WTC11 (cell line): ENCODE results near the gene GPATCH3. TPM values are rescaled to one million over a fixed set of nuclear protein-coding genes. Genes with fewer than 3 reads are reported as not detected.

Experiments
- CREM ChIP-seq: sonication (generic); formaldehyde crosslinking; IDR thresholded peaks from 2 replicates; pipeline ENCODE4 v1.8.1; 2022; ENCODE audit warnings: mild to moderate bottlenecking, missing genetic modification reagents, moderate library complexity
- EMX1 ChIP-seq: fragments of 250-450 bp; sonication (Bioruptor Pico); IDR thresholded peaks from 2 replicates; pipeline ENCODE4 v1.8.0; 2021; ENCODE audit warnings: mild to moderate bottlenecking
- FOXK1 ChIP-seq: sonication (generic); formaldehyde crosslinking; IDR thresholded peaks from 2 replicates; pipeline ENCODE4 v1.8.0; 2022; ENCODE audit warnings: mild to moderate bottlenecking, moderate library complexity, missing genetic modification reagents
- FOXP1 ChIP-seq: sonication (generic); formaldehyde crosslinking; IDR thresholded peaks from 2 replicates; pipeline ENCODE4 v1.8.0; 2022; ENCODE audit warnings: missing genetic modification reagents, mild to moderate bottlenecking, moderate library complexity, borderline replicate concordance
- IRF2 ChIP-seq: sonication (generic); formaldehyde crosslinking; IDR thresholded peaks from 2 replicates; pipeline ENCODE4 v1.8.0; 2022; ENCODE audit warnings: low read depth, missing genetic modification reagents, borderline replicate concordance
- JAZF1 ChIP-seq: fragments of 250-450 bp; sonication (Bioruptor Pico); IDR thresholded peaks from 2 replicates; pipeline ENCODE4 v1.9.0; 2021; ENCODE audit warnings: moderate library complexity, mild to moderate bottlenecking, inconsistent platforms
- NFE2L1 ChIP-seq: sonication (generic); formaldehyde crosslinking; IDR thresholded peaks from 2 replicates; pipeline ENCODE4 v1.8.1; 2023; ENCODE audit warnings: missing genetic modification reagents
- NFYB ChIP-seq: sonication (generic); formaldehyde crosslinking; conservative IDR thresholded peaks from 2 replicates; pipeline ENCODE4 v1.8.0; 2022; ENCODE audit warnings: low read depth, missing genetic modification reagents
- NR1H2 ChIP-seq: sonication (generic); formaldehyde crosslinking; IDR thresholded peaks from 2 replicates; pipeline ENCODE4 v1.9.0; 2021; ENCODE audit warnings: mild to moderate bottlenecking, moderate library complexity, missing genetic modification reagents
- PRRX2 ChIP-seq: fragments of 250-450 bp; sonication (Bioruptor Pico); IDR thresholded peaks from 2 replicates; pipeline ENCODE4 v1.8.0; 2021; ENCODE audit warnings: mild to moderate bottlenecking
- SMAD4 ChIP-seq: sonication (generic); formaldehyde crosslinking; IDR thresholded peaks from 2 replicates; pipeline ENCODE4 v1.8.0; 2022; ENCODE audit warnings: mild to moderate bottlenecking, missing genetic modification reagents
- SOX15 ChIP-seq: fragments of 250-450 bp; sonication (Bioruptor Pico); IDR thresholded peaks from 2 replicates; pipeline ENCODE4 v1.9.0; 2021; ENCODE audit warnings: mild to moderate bottlenecking
- ZBTB21 ChIP-seq: sonication (generic); formaldehyde crosslinking; IDR thresholded peaks from 2 replicates; pipeline ENCODE4 v1.8.1; 2023; ENCODE audit warnings: mild to moderate bottlenecking, missing genetic modification reagents, borderline replicate concordance
- ZNF121 ChIP-seq: sonication (generic); formaldehyde crosslinking; IDR thresholded peaks from 2 replicates; pipeline ENCODE4 v1.8.0; 2023; ENCODE audit warnings: missing genetic modification reagents
- ZNF232 ChIP-seq: sonication (generic); formaldehyde crosslinking; IDR thresholded peaks from 2 replicates; pipeline ENCODE4 v1.8.0; 2022; ENCODE audit warnings: mild to moderate bottlenecking, missing genetic modification reagents
- ZNF416 ChIP-seq: fragments of 250-450 bp; sonication (Bioruptor Pico); IDR thresholded peaks from 2 replicates; pipeline ENCODE4 v1.9.0; 2021; ENCODE audit warnings: mild to moderate bottlenecking, inconsistent platforms
- ZNF423 ChIP-seq: fragments of 250-450 bp; sonication (Bioruptor Pico); IDR thresholded peaks from 2 replicates; pipeline ENCODE4 v2.1.2; 2022; ENCODE audit warnings: mild to moderate bottlenecking, moderate library complexity
- ZNF671 ChIP-seq: fragments of 250-450 bp; sonication (Bioruptor Pico); IDR thresholded peaks from 2 replicates; pipeline ENCODE4 v1.8.0; 2021; ENCODE audit warnings: mild to moderate bottlenecking
- total RNA-seq: library from RNA; stranded (reverse); gene quantifications from 3 replicates; pipeline ENCODE4 v1.2.3, GENCODE V29; 2021
- TF ChIP-seq, protein P1 (sequence below): fragments of 250-450 bp; sonication (Bioruptor Pico); IDR thresholded peaks from 2 replicates; pipeline ENCODE4 v1.9.0; 2021; ENCODE audit warnings: mild to moderate bottlenecking, borderline replicate concordance
- TF ChIP-seq, protein P2 (sequence below): fragments of 250-450 bp; sonication (Bioruptor Pico); IDR thresholded peaks from 2 replicates; pipeline ENCODE4 v1.9.0; 2021; ENCODE audit warnings: mild to moderate bottlenecking
- TF ChIP-seq, protein P3 (sequence below): sonication (generic); formaldehyde crosslinking; IDR thresholded peaks from 2 replicates; pipeline ENCODE4 v1.8.0; 2023; ENCODE audit warnings: missing genetic modification reagents
- TF ChIP-seq, protein P4 (sequence below): sonication (generic); formaldehyde crosslinking; conservative IDR thresholded peaks from 2 replicates; pipeline ENCODE4 v1.8.1; 2022; ENCODE audit warnings: mild to moderate bottlenecking, missing genetic modification reagents
- TF ChIP-seq, protein P5 (sequence below): sonication (generic); formaldehyde crosslinking; IDR thresholded peaks from 2 replicates; pipeline ENCODE4 v1.8.0; 2023; ENCODE audit warnings: mild to moderate bottlenecking, missing genetic modification reagents
- TF ChIP-seq, protein P6 (sequence below): sonication (generic); formaldehyde crosslinking; IDR thresholded peaks from 2 replicates; pipeline ENCODE4 v1.8.1; 2023; ENCODE audit warnings: mild to moderate bottlenecking, missing genetic modification reagents, moderate library complexity
- TF ChIP-seq, protein P7 (sequence below): sonication (generic); formaldehyde crosslinking; IDR thresholded peaks from 2 replicates; pipeline ENCODE4 v1.8.0; 2022; ENCODE audit warnings: mild to moderate bottlenecking, missing genetic modification reagents
- TF ChIP-seq, protein P8 (sequence below): sonication (generic); formaldehyde crosslinking; IDR thresholded peaks from 2 replicates; pipeline ENCODE4 v1.8.1; 2023; ENCODE audit warnings: mild to moderate bottlenecking, missing genetic modification reagents, moderate library complexity
- TF ChIP-seq, protein P9 (sequence below): sonication (generic); formaldehyde crosslinking; IDR thresholded peaks from 2 replicates; pipeline ENCODE4 v1.8.1; 2023; ENCODE audit warnings: mild to moderate bottlenecking, moderate library complexity, missing genetic modification reagents

The GPATCH3 gene
- total RNA-seq, 1 experiment from 2014 or later, result 19.2 TPM

DNA sequence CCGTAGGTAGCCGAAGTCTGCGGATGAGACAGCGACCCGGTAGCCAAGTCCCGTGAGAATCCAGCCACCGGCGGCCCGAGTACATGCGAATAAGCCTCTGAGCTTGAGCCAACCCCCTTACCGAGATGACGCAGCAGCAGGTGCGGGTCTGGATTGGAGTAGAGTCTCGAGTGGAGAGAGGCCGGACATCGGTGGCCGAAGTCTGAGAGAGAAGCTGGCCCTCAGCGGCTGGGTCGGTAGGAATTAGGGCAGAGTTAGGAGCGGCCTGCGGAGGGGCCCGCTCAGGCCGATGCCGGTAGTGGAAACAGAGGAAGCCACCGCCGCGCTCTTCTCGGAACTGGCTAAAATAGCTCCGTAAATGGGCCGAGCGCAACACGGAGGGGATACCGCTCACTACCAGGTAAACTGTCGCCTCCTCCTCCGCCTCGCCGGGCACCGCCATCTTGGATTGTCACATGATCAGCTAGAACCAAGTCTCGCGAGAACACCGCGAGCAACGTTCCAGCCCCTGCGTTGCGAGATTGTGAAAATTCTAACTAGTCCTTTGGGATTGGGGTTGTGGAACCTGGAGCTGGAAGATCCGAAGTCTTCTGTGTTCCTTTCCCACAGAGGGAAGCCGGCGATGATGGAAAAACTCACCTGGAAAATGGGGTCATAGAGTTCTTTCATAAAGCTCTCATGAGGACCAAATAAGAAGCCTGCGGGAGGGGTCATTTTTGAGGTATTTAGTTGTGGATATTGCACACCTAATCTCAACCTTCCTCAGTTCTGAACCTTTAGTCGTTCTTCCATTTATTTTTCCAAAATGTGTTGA is at the start of gene GPATCH3 (continued):
- TF ChIP-seq, protein P1, sequence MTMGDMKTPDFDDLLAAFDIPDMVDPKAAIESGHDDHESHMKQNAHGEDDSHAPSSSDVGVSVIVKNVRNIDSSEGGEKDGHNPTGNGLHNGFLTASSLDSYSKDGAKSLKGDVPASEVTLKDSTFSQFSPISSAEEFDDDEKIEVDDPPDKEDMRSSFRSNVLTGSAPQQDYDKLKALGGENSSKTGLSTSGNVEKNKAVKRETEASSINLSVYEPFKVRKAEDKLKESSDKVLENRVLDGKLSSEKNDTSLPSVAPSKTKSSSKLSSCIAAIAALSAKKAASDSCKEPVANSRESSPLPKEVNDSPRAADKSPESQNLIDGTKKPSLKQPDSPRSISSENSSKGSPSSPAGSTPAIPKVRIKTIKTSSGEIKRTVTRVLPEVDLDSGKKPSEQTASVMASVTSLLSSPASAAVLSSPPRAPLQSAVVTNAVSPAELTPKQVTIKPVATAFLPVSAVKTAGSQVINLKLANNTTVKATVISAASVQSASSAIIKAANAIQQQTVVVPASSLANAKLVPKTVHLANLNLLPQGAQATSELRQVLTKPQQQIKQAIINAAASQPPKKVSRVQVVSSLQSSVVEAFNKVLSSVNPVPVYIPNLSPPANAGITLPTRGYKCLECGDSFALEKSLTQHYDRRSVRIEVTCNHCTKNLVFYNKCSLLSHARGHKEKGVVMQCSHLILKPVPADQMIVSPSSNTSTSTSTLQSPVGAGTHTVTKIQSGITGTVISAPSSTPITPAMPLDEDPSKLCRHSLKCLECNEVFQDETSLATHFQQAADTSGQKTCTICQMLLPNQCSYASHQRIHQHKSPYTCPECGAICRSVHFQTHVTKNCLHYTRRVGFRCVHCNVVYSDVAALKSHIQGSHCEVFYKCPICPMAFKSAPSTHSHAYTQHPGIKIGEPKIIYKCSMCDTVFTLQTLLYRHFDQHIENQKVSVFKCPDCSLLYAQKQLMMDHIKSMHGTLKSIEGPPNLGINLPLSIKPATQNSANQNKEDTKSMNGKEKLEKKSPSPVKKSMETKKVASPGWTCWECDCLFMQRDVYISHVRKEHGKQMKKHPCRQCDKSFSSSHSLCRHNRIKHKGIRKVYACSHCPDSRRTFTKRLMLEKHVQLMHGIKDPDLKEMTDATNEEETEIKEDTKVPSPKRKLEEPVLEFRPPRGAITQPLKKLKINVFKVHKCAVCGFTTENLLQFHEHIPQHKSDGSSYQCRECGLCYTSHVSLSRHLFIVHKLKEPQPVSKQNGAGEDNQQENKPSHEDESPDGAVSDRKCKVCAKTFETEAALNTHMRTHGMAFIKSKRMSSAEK, result no peak
- TF ChIP-seq, protein P2, sequence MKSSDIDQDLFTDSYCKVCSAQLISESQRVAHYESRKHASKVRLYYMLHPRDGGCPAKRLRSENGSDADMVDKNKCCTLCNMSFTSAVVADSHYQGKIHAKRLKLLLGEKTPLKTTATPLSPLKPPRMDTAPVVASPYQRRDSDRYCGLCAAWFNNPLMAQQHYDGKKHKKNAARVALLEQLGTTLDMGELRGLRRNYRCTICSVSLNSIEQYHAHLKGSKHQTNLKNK, result no peak
- TF ChIP-seq NFYB (CRISPR knock-in tag), result no peak; the same call in 1 of the 2 replicates
- TF ChIP-seq IRF2, result no peak
- TF ChIP-seq EMX1 (CRISPR knock-in tag), result no peak
- TF ChIP-seq SMAD4 (CRISPR knock-in tag), result no peak
- no peak for TF ChIP-seq ZNF121 (CRISPR knock-in tag)
- no peak for TF ChIP-seq JAZF1 (CRISPR knock-in tag)
- TF ChIP-seq, protein P3, sequence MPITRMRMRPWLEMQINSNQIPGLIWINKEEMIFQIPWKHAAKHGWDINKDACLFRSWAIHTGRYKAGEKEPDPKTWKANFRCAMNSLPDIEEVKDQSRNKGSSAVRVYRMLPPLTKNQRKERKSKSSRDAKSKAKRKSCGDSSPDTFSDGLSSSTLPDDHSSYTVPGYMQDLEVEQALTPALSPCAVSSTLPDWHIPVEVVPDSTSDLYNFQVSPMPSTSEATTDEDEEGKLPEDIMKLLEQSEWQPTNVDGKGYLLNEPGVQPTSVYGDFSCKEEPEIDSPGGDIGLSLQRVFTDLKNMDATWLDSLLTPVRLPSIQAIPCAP (CRISPR knock-in tag), result no peak
- TF ChIP-seq, protein P4, sequence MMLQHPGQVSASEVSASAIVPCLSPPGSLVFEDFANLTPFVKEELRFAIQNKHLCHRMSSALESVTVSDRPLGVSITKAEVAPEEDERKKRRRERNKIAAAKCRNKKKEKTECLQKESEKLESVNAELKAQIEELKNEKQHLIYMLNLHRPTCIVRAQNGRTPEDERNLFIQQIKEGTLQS (CRISPR knock-in tag), result no peak
- no peak for TF ChIP-seq ZBTB21 (CRISPR knock-in tag)
- TF ChIP-seq, protein P5, sequence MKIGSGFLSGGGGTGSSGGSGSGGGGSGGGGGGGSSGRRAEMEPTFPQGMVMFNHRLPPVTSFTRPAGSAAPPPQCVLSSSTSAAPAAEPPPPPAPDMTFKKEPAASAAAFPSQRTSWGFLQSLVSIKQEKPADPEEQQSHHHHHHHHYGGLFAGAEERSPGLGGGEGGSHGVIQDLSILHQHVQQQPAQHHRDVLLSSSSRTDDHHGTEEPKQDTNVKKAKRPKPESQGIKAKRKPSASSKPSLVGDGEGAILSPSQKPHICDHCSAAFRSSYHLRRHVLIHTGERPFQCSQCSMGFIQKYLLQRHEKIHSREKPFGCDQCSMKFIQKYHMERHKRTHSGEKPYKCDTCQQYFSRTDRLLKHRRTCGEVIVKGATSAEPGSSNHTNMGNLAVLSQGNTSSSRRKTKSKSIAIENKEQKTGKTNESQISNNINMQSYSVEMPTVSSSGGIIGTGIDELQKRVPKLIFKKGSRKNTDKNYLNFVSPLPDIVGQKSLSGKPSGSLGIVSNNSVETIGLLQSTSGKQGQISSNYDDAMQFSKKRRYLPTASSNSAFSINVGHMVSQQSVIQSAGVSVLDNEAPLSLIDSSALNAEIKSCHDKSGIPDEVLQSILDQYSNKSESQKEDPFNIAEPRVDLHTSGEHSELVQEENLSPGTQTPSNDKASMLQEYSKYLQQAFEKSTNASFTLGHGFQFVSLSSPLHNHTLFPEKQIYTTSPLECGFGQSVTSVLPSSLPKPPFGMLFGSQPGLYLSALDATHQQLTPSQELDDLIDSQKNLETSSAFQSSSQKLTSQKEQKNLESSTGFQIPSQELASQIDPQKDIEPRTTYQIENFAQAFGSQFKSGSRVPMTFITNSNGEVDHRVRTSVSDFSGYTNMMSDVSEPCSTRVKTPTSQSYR (CRISPR knock-in tag), result no peak
- TF ChIP-seq ZNF232, result peak; percentile 84; the same call in 1 of the 2 replicates
- TF ChIP-seq, protein P6, sequence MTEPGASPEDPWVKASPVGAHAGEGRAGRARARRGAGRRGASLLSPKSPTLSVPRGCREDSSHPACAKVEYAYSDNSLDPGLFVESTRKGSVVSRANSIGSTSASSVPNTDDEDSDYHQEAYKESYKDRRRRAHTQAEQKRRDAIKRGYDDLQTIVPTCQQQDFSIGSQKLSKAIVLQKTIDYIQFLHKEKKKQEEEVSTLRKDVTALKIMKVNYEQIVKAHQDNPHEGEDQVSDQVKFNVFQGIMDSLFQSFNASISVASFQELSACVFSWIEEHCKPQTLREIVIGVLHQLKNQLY (CRISPR knock-in tag), result no peak
- no peak for TF ChIP-seq NR1H2
- no peak for TF ChIP-seq ZNF671
- TF ChIP-seq, protein P7, sequence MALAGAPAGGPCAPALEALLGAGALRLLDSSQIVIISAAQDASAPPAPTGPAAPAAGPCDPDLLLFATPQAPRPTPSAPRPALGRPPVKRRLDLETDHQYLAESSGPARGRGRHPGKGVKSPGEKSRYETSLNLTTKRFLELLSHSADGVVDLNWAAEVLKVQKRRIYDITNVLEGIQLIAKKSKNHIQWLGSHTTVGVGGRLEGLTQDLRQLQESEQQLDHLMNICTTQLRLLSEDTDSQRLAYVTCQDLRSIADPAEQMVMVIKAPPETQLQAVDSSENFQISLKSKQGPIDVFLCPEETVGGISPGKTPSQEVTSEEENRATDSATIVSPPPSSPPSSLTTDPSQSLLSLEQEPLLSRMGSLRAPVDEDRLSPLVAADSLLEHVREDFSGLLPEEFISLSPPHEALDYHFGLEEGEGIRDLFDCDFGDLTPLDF (CRISPR knock-in tag), result no peak
- TF ChIP-seq ZNF416 (CRISPR knock-in tag), result peak; percentile 78; the same call in 1 of the 2 replicates
- no peak for TF ChIP-seq PRRX2 (CRISPR knock-in tag)
- peak; percentile 56; the same call in 1 of the 2 replicates for TF ChIP-seq CREM (CRISPR knock-in tag)
- TF ChIP-seq SOX15 (CRISPR knock-in tag), result no peak
- no peak for TF ChIP-seq ZNF423 (CRISPR knock-in tag)
- TF ChIP-seq FOXP1 (CRISPR knock-in tag), result peak; percentile 49; the same call in 1 of the 2 replicates
- TF ChIP-seq, protein P8, sequence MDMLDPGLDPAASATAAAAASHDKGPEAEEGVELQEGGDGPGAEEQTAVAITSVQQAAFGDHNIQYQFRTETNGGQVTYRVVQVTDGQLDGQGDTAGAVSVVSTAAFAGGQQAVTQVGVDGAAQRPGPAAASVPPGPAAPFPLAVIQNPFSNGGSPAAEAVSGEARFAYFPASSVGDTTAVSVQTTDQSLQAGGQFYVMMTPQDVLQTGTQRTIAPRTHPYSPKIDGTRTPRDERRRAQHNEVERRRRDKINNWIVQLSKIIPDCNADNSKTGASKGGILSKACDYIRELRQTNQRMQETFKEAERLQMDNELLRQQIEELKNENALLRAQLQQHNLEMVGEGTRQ, result peak; percentile 99
- TF ChIP-seq NFE2L1 (CRISPR knock-in tag), result peak; percentile 75
- TF ChIP-seq FOXK1 (CRISPR knock-in tag), result peak; percentile 67; the same call in 1 of the 2 replicates
- TF ChIP-seq, protein P9, sequence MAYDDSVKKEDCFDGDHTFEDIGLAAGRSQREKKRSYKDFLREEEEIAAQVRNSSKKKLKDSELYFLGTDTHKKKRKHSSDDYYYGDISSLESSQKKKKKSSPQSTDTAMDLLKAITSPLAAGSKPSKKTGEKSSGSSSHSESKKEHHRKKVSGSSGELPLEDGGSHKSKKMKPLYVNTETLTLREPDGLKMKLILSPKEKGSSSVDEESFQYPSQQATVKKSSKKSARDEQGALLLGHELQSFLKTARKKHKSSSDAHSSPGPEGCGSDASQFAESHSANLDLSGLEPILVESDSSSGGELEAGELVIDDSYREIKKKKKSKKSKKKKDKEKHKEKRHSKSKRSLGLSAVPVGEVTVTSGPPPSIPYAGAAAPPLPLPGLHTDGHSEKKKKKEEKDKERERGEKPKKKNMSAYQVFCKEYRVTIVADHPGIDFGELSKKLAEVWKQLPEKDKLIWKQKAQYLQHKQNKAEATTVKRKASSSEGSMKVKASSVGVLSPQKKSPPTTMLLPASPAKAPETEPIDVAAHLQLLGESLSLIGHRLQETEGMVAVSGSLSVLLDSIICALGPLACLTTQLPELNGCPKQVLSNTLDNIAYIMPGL (CRISPR knock-in tag), result no peak
